Erythroblast (primary cell): ENCODE results near the gene MZB1.

ENCODE experiments used
- GATA1 ChIP-seq: IDR thresholded peaks from 2 replicates; pipeline ENCODE4 v1.6.1; 2011; ENCODE audit warnings: low read depth, mild to moderate bottlenecking, control low read depth, low read length, moderate library complexity
- POLR2A ChIP-seq: IDR thresholded peaks from 2 replicates; pipeline ENCODE4 v1.6.1; 2011; ENCODE audit warnings: mild to moderate bottlenecking, low read length

DNA sequence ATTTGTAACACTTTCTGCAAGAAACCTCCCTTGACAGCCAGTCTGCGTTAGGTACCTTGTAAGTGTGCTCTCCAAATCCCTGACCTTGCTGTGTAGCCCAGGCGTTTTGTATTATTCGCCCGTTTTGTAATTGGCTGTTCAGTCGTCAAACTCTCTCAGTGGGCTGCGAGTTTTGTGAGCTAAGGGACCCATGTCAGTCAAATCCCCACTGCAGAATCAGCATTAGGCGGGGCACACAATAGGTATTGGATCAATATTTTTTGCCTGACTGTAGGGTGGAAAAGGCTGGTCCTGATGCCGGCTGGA, 48.9 kb upstream of the MZB1 start:
- TF ChIP-seq POLR2A = no peak
- TF ChIP-seq GATA1 = no peak
